HG03097 (cell line): ENCODE results near the gene HYAL3.

Source experiments
- ATAC-seq: cut with Tn5 transposase; IDR thresholded peaks from one replicate; pipeline ENCODE4 v1.9.1; 2021; ENCODE audit not compliant: unreplicated experiment, low FRiP score

HYAL3 gene, protein sequence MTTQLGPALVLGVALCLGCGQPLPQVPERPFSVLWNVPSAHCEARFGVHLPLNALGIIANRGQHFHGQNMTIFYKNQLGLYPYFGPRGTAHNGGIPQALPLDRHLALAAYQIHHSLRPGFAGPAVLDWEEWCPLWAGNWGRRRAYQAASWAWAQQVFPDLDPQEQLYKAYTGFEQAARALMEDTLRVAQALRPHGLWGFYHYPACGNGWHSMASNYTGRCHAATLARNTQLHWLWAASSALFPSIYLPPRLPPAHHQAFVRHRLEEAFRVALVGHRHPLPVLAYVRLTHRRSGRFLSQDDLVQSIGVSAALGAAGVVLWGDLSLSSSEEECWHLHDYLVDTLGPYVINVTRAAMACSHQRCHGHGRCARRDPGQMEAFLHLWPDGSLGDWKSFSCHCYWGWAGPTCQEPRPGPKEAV

DNA sequence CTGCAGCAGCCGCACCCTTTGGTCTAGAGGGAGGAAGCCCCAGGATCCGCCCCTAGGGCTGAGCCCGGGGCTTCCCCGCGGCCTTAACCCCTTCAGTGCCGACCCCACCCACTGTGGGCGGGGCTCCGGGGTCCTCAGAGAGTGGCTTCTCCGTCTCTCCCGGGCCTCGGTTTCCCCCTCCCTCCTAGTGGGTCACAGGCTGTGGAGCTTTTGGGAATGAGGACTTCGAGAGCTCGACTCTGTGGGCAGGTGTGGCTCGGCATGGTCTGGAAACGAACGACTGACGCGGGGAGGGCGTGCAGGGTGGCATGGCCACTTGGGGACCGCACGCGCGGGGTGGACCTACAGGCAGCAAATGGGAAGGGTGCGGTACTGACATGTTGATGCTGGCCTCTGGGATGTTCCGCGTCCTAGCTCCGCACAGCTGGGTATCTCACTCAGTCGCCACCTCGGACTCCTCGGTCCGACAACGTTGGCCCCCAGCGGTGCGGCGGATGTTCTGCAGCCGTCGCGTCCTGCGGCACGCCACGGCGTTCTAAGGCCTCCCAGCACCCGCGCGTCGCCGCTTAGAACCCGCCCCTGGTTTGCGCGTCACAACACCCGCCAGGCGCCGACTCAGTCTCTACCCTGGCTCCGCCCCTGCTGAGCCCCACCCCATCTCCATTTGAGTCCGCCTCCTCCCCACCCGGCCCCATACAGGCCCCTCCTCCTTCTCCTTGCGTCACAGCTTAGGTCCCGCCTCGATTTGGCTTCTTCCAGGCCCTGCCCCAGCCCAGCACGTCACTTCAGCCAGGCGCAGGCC, at the start of gene HYAL3, which contains the start of gene NAA80:
HYAL3 (minus strand) TSS at position 570 of the 802 bp plus-strand sequence. CDS start 3,803 bp downstream, outside the sequence.
NAA80 (minus strand) TSS at position 570 of the 802 bp plus-strand sequence. CDS start 1,942 bp downstream, outside the sequence.
- peak; percentile 78 for ATAC-seq

DNA sequence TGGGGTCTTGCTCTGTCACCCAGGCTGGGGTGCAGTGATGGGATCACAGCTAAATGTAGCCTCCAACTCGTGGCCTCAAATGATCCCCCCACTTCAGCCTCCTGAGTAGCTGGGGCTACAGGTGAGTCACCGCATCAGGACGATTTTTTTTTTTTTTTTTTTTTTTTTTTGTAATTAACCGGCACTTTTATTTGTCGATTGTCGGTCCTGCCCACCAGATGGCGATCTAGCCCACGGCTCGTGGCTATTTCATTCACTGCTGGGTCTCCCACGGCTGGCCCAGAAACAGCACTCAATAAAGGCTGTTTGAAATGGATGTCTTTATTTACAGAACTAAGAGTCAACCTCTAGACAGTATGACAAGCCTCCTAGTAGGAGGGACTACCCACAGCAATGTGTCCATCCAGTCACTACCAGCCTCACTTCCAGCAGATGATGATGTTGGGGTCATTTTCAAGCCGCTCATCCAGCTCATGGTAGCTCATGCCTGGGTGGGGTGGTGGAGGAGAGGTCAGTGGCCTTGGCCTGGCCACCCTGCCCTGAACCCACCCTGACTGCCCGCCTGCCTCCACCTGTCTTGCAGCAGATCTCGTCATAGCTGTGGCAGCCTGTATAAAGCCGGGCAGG, 48.1 kb upstream of the HYAL3 start:
- no peak for ATAC-seq

DNA sequence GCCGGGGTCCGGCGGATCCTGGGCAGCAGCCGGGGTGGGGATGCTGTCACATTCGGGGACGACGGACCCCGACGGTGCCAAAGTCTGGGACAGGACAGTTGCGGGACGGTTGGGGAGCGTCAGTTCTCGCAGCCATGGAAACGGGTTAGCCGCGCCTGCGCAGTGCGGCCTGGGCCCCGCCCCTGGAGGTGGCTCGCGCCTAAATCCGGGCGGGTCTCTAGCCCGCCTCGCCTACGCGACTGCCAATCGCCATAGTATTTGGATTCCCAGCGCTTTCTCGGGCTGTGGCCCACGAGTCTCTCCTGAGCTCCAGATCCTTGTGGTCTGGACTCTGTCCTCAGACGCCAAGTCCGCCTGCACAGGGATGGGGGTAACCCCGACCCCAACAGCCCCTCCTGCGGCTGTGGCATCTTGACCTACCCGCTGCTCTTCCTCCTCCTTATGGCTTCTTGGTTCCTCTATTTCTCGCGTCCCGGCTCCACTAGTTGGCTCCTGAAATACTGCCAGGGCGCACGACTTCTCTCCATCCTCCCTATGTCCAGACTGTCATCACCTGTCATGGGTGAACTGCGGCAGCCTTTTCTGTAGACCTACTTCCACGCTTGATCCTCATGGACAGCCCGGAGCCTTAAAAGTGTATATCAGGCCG, 46.5 kb upstream of the HYAL3 start, which contains the start of gene ZMYND10:
ZMYND10 (minus strand) TSS at position 147 of the 649 bp plus-strand sequence. CDS start 153 bp downstream, outside the sequence.
- ATAC-seq = no peak

DNA sequence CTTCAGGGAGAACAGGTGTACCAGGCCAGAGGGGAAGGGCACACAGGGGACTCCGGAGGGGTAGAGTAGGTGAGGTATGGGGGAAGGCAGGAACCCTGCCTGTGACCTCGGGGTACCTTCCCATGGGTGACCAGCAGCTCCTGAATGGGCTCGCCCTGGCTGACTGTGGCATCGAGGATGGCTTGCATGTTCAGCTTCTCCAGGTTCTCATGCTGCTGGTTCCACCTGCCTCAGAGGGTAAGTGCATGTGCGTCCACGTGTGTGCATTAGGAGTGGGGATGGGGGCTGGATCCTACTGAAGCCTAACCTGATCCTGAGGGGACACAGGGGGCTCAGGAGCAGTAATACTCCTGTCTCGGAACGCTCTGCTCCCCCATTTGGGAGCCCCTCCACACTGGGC, 45.8 kb upstream of the HYAL3 start:
- no peak for ATAC-seq

DNA sequence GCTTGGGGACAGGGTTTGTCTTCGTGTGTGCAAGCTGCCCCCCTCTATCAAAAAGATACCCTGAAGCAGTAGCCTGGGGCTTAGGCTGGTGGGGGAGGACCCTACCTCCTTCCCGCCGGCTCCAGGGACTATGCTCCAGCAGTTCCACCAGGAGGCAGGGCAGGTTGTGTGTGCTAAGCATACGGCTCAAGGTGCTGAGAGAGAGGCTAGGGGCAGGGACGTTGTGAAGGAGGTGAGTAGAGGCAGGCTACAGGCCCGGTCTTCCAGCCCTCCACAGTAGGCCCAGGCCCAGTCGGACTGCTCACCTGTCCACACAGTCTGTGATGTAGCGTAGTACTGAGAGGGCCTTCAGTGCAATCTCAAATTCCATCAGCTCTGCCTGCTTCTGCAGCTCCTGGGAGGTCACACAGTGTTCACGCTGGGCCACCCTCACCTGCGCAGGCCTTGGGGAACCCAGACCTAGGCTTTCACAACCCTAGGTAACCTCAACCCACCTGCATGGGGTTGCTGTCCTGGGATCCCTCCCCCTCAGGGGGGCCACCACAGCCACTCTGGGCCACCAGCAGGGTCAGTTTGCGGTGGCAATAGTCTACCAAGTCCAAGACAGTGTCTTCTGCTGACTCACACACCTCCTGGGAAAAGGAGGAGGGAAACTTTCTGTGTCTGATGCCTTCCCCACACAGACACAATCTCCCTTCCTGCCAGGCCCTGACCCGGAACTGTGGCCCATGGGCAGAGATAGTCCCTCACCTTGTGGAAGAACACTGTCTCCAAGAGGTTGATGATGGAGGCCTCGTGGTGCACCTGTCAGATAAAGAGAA, 43.8 kb upstream of the HYAL3 start:
- no peak for ATAC-seq

DNA sequence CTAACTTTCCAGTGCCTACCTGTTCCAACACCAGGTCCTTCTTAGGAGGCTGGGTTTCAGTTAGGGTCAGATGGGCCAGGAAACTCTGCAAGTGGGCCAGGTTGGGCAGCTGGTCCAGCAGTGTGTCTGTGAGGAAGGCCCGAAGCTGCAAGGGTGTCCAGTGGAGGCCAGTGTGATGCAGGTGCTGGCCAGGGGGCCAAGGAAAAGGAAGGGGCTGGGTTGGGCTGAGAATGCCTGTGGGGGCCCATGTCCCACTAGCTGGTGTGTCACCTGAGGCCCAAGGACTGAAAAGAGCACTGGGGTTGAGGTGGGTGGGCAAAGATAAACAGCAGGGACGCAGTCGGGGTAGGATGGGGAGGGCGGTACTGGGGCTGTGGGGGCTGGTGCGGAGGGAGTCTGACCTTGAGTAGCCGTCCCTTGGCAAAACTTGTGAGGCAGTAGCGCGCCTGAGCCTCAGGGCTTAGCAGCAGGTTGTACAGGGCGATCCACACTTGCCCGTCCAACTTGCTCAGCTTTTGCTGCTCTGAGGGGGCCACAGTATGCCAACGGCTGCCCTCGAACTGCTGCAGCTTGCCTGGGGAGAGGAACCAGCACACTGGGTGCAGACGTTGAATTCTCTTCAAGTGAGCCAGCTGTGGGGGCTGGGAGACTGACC, 42.9 kb upstream of the HYAL3 start:
- no peak for ATAC-seq

DNA sequence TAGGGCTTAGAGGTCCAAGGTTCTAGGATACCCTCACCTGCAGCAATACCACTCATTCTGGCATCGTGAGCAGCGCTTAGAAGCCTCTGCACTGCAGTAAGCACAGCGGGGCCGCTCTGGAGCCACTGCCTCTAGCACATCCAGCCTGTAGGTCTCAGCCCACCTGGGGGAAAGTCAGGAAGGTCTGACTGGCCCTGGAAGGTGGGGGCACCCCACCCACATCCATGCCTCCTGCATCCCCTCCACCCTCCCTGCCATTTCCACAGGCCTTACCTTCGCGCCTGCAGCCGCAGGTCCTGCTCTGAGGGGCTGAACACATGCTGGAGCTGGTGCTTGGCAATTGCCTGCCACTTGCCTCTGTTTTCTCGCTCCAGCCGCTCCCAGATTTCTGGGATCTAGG, 42.3 kb upstream of the HYAL3 start:
- ATAC-seq = no peak

DNA sequence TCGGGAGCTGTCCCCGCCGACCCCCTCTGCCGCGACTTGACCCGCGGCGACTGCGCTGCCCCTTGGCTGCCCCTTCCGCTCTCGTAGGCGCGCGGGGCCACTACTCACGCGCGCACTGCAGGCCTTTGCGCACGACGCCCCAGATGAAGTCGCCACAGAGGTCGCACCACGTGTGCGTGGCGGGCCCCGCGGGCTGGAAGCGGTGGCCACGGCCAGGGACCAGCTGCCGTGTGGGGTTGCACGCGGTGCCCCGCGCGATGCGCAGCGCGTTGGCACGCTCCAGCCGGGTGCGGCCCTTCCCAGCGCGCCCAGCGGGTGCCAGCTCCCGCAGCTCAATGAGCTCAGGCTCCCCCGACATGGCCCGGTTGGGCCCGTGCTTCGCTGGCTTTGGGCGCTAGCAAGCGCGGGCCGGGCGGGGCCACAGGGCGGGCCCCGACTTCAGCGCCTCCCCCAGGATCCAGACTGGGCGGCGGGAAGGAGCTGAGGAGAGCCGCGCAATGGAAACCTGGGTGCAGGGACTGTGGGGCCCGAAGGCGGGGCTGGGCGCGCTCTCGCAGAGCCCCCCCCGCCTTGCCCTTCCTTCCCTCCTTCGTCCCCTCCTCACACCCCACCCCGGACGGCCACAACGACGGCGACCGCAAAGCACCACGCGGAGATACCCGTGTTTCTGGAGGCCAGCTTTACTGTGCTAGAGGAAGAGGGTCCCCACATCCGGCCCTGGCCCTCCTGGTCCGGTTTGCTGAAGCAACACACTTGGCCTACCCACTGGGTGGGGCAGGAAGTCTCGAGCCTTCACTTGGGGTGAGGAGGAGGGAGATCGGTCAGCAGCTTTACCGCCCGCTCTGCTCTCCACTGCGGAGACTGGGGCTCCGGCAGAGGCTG, 41.5 kb upstream of the HYAL3 start, which contains the start of gene RASSF1:
RASSF1 (minus strand) TSS at position 389 of the 882 bp plus-strand sequence; CDS start at position 358, 31 bp downstream.
- ATAC-seq = no peak

DNA sequence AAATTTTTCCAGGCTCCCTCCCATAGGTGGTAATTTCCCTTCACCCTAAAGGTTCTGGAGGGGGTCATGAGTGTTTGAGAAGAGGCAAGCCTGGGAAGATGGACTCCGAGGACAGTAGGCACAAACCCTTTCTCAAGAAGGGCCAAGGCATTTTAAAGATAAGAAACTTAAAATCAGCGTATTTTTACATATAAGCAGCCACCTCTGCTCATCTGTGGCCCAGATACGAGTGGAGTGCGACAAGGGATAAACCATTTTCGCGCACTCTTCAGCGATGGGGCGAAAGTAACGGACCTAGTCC, 40.9 kb upstream of the HYAL3 start:
- no peak for ATAC-seq

DNA sequence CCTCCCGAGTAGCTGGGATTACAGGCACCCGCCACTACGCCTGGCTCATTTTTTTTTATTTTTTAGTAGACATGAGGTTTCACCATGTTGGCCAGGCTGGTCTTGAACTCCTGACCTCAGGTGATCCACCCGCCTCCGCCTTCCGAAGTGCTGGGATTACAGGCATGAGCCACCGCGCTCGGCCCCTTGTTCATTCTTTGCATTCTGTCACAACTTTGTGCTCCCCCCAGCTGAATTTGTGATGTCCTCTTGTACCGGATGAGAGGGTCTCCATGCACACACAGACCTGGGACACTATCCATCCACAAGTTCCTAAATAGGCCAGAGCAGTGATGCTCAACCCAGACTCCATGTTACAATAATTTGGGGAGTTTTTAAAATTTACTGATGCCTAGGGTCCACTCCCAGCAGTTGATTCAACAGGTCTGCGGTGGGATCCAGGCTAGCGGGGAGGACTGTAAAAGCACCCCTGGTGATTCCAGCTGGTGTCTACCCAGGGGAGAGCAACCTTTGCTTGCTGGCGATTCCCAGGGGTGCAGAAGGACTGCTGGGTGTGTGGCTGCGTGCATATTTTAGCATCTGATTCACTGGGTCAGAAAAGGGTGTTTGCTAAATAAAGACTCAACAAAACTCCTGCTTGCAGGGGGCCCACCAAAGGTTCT, 40.4 kb upstream of the HYAL3 start:
- no peak for ATAC-seq

DNA sequence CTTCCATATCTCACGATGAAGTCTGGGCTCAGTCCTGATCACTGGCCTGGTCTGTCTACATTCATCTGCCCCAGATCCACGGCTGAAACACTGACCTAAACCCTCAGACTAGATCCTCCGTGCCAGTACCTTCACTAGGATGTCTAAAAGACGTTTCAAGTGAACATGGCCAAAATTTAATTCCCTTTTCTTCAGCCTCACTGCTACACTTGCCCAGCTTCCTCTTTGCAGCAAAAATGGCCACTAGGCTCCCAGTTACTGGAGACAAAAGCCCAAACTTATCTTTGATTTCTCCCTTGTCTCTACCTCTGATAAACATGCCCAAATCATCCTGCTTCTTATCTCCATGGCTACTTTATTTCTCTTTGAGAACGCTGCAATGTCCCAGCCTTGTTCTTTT, 39.8 kb upstream of the HYAL3 start:
- no peak for ATAC-seq

DNA sequence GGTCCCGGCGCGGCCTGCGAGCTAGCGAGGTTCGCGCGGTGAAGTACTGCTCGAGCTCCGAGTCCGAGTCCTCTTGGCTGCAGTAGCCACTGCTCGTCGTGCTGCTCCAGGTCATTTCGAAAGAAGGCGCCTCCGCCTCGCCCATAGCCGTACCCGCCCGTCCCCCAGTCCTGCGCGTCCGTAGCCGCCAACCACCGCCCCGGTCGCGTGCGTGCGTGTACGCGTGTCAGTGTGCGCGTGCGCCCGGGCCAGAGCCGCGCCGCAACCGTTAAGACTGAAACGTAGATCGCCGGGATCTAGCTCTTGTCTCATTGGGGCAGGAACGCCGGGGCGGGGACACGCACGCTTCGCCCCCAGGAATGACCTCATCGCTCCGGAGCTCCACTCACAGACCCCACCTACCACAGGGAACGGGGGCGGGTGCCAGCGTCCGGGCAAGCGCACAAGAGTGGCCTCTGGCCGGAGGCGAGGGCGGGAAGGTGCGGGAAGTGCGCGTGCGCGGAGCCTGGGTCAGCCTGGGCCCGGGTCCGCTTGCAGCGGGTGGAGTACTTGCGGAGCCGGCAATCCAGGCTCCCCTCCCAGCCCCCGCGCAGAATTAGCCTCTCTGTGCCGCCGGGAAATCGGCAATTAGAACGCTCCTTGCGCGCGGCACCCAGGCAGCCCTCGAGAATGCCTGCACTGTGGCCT, 38.1 kb upstream of the HYAL3 start:
- ATAC-seq = peak; percentile 74

DNA sequence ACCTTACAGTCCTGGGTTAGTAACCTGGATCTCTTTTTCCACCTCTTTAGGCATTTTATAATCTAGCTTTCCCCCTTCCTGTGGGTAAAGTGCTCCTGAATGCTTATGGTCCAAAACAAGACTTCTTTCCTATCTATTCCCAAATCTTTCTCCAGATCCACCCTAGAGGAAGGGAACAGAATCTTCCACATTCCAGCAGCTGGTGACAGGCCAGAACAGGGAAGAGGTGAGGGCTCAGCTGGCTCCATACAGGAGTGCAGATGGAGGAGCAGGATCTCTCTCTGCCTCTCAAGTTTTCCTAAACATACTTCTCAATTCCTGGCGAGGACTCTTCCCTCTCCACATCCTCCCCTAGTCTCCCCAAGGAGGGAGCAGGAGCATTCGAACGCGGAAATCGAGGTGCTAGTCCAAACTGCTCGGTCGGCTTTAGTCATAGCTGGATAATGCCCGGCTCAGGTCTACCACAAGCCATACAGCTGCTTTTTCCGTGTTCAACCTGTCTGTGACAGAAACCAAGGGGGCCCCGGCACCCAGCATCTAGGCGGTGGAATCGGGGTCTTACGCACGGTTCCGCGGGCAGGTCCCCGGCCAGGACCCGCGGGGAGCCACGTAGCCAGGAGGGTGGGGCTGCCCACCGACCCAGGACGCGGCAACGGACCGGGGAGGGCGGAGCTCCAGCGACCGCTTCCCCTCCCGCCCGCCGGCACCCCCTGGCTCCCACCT, 37.4 kb upstream of the HYAL3 start:
- no peak for ATAC-seq

DNA sequence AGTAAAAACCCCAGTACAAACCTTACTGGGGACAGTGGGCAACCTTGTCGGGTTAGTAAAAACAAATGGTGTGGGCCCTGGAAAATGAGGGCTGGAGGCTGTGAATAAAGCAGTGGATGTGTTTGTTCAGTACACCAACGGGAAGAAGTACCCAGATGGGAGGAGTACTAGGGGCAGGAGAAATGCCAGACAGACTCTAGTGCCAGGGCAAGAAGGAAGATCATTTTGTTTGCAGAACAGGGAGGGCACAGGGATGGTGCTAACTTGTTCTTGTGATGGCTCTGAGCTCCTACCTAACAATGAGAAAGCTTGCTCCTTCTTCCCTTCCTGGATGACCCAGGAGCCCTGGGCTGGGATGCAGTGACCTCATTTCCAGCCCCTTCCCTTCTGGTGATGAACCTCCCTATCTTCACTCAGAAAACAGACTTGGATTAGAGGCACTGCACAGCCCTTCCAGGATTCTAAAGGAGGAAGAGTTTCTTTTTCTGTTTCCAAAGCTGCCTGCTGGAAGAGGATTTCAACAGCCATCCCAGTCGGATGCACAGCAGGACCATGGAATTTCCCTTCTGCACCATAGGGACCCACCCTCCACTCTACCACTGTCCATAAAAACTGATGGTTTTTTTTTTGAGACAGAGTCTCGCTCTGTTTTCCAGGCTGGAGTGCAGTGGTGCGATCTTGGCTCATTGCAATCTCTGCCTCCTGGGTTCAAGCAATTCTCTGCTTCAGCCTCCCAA, 35.3 kb upstream of the HYAL3 start:
- no peak for ATAC-seq

DNA sequence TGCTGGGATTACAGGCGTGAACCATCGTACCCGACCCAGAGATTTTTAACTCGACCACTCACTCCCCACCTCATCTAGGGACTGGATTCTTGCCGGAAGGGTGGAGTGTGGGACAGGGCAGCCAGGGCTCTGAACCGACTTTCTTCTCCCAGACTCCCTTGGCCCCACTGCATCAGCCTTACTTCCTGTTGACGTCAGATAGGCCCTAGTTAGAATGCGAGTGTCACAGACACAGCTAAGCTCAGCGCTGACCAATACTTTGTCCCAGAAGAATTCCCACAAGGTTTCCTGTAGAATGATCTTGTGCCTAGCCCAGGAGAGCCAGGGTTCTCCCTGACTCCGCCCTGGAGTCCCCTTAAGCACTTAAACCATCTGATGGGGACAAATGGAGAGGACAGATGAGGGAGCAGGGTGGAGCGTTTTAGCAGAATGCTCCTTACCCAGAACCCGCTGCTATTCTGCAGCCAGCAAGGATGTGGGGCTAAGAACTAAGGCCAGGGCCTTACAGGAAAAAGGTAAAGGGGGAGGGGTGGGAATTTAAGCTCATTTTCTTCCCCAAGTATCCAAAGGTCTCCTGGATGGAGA, 34.6 kb upstream of the HYAL3 start:
- no peak for ATAC-seq
